Measurements from ENCODE around the gene TSHR. TPM values are rescaled to one million over a fixed set of nuclear protein-coding genes. Genes with fewer than 3 reads are reported as not detected.

Gene TSHR
- total and polyA plus RNA-seq, 9 donors: 0.15 to 0.41 (median 0.23) TPM; not detected in 6

DNA sequence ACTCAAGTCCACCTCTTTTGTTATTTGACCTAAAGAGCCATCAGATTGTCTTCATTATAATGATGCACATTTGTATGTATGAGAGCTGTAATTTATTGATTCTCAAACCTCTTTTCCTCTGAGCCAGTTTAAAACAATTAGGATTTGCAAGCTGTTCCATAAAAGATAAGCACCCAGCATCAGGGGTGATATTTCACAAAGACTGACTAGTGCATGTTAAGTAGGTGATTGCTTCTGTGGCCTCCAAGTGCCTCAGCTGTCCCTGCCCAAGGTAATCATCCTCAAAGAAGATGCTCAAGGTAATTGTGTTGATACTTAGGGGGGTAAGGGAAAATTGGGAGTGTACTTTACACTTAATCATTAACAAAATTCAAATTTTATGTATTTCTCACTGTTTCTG, 32.1 kb upstream of the TSHR start:
- H3K27ac ChIP-seq: no peak overlapping the region
- H3K27me3 ChIP-seq: no peaks in the 10 kb centered on the region
- TF ChIP-seq POLR2A (IDR thresholded peaks at IDR 0.05) (no peak), EP300 (IDR thresholded peaks at IDR 0.05) (no peak)
- TF ChIP-seq, protein P1, sequence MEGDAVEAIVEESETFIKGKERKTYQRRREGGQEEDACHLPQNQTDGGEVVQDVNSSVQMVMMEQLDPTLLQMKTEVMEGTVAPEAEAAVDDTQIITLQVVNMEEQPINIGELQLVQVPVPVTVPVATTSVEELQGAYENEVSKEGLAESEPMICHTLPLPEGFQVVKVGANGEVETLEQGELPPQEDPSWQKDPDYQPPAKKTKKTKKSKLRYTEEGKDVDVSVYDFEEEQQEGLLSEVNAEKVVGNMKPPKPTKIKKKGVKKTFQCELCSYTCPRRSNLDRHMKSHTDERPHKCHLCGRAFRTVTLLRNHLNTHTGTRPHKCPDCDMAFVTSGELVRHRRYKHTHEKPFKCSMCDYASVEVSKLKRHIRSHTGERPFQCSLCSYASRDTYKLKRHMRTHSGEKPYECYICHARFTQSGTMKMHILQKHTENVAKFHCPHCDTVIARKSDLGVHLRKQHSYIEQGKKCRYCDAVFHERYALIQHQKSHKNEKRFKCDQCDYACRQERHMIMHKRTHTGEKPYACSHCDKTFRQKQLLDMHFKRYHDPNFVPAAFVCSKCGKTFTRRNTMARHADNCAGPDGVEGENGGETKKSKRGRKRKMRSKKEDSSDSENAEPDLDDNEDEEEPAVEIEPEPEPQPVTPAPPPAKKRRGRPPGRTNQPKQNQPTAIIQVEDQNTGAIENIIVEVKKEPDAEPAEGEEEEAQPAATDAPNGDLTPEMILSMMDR (IDR thresholded peaks at IDR 0.05): no peak
- intact Hi-C loops (cut with DNase I): no loop called here
- H3K9me3 ChIP-seq: no peaks in the 10 kb centered on the region
- H3K36me3 ChIP-seq: no peaks in the 10 kb centered on the region
- H3K4me3 ChIP-seq: no peak overlapping the region
- H3K4me1 ChIP-seq (ENCODE audit: insufficient read depth): no peaks in the 10 kb centered on the region
- no peak for DNase-seq

DNA sequence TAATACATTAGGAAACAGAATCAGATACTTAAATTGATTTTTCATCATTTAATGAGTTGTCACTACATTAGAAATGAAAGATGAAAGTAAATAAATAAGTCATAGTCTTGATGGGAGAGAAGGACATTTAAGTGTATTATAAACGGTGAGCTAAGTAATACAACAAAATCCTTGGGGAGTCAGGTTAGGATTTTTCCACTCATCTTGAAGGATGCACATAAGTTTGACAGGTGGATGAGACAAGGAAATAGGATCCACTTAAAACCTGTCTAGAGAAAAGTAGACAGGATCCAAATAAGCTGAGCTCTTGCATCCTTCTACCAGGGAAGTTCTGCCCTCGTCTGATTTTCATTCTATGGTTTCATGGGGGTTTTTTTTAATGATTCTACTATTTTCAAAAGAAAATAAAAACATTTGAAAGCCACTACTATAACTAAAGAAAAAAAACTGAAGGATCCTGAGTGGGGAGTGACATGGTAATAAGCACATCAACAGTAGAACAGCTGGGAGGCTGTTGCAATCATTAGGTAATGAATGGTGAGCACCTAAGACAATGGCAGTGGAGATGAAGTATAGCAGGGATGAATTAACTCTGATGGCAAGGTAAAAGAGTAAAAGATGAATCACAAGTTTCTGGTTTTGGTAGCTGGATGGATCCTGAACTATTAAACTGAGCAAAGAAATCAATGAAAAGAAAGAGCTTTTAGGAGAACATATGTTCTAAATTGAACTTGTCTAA, 30.9 kb upstream of the TSHR start:
- WGBS, 3 donors: 86 to 94% (median 90%) methylated on average over 2 of the region's 2 CpGs
- no peaks in the 10 kb centered on the region for H3K4me1 ChIP-seq (ENCODE audit: insufficient read depth)

GRCh38 chr14:80926397-80927082, 28.9 kb upstream of the TSHR start:
- DNase-seq: no peak
- H3K36me3 ChIP-seq: no peaks in the 10 kb centered on the region
- no peak overlapping the region for H3K4me3 ChIP-seq
- H3K27ac ChIP-seq: no peak overlapping the region
- TF ChIP-seq POLR2A (IDR thresholded peaks at IDR 0.05) (no peak), EP300 (IDR thresholded peaks at IDR 0.05) (no peak)
- TF ChIP-seq, protein P1 (IDR thresholded peaks at IDR 0.05): no peak
- intact Hi-C loops (cut with DNase I): no loop called here
- H3K27me3 ChIP-seq: no peaks in the 10 kb centered on the region
- H3K4me1 ChIP-seq (ENCODE audit: insufficient read depth): no peaks in the 10 kb centered on the region
- no peaks in the 10 kb centered on the region for H3K9me3 ChIP-seq
- 88 to 97% (median 93%) methylated on average over 4 of the region's 4 CpGs for WGBS, 3 donors

More for the DNA sequence above, 30.9 kb upstream of the TSHR start:
- no peaks in the 10 kb centered on the region for H3K9me3 ChIP-seq
- intact Hi-C loops (cut with DNase I): no loop called here
- DNase-seq: no peak
- no peak overlapping the region for H3K4me3 ChIP-seq
- H3K27me3 ChIP-seq: no peaks in the 10 kb centered on the region
- H3K36me3 ChIP-seq: no peaks in the 10 kb centered on the region
- H3K27ac ChIP-seq: no peak overlapping the region
- TF ChIP-seq, protein P1 (IDR thresholded peaks at IDR 0.05): no peak
- TF ChIP-seq EP300 (IDR thresholded peaks at IDR 0.05): no peak
- TF ChIP-seq POLR2A (IDR thresholded peaks at IDR 0.05): no peak

DNA sequence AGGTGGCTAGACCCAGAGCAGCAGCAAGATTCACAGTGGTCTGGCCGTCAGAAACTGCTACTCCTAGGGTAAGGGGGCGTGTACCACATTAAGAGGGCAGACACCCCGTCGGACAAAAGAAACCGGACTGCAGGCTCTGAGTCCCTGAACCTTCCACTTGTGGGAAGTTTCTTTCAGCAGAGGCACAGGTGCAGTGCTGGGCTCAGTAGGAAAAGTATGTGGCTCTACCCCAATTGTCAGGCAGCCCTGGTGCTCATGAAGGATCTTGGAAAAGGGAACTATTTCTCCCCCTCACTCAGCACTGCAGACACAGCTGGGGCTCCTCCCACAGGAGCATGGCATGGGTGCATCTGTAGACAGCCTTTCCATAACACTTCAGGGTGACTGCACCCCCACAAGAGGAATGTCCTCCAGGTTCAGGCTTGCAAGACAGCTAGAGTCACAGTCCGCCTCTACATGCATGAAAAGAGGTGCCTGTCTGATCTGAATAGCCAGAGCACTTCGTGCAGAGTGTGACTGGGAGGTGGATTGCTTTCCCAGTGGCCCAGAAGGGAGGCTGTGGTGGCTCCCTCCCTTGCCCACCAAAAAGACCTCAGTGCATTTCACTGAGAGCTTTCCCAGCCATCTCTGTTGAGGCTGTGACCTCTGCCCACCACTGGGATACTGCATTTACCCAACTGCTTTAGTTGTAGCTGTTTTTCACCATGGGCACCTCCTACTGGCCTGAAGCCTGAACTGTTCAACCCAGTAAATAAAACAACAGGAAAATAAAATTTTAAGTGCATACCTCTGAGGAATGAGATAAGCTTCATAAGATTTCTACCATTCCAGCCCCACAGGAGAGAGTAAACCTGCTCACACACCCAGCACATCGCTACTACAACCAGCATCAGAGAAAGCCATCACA, 28.1 kb upstream of the TSHR start:
- DNase-seq: no peak
- H3K27me3 ChIP-seq: no peaks in the 10 kb centered on the region
- intact Hi-C loops (cut with DNase I): no loop called here
- TF ChIP-seq EP300 (IDR thresholded peaks at IDR 0.05) (no peak), POLR2A (IDR thresholded peaks at IDR 0.05) (no peak)
- TF ChIP-seq, protein P1 (IDR thresholded peaks at IDR 0.05): no peak
- WGBS, 3 donors: 90 to 94% (median 92%) methylated on average over 8 of the region's 8 CpGs
- no peak overlapping the region for H3K27ac ChIP-seq
- no peak overlapping the region for H3K4me3 ChIP-seq
- no peaks in the 10 kb centered on the region for H3K36me3 ChIP-seq
- H3K9me3 ChIP-seq: no peaks in the 10 kb centered on the region
- no peaks in the 10 kb centered on the region for H3K4me1 ChIP-seq (ENCODE audit: insufficient read depth)
